GM18498 (cell line): ENCODE data around the gene CHRNA3.
"Not testable (repeated sequence)": the region's sequence is repeated elsewhere in the genome, so short reads cannot be mapped to it uniquely, and the experiment has no call there.

Source experiments
- ATAC-seq: cut with Tn5 transposase; IDR thresholded peaks from one replicate; pipeline ENCODE4 v1.9.1; 2021; ENCODE audit warnings: mild to moderate bottlenecking, moderate library complexity; ENCODE audit not compliant: unreplicated experiment

Gene CHRNA3

GRCh38 chr15:78618490-78618934 is 2.3 kb downstream of the CHRNA3 start:
- no peak for ATAC-seq

- no peak for ATAC-seq
Measured at GRCh38 chr15:78618064-78618463, 2.7 kb downstream of the CHRNA3 start.

GRCh38 chr15:78617516-78617915 is 3.3 kb downstream of the CHRNA3 start:
- no peak for ATAC-seq

GRCh38 chr15:78617076-78617475 is 3.7 kb downstream of the CHRNA3 start:
- no peak for ATAC-seq

GRCh38 chr15:78616506-78616905 is 4.3 kb downstream of the CHRNA3 start:
- no peak for ATAC-seq

- no peak for ATAC-seq
Measured at GRCh38 chr15:78615151-78615589, 5.6 kb downstream of the CHRNA3 start.

GRCh38 chr15:78614021-78614420 is 6.8 kb downstream of the CHRNA3 start:
- no peak for ATAC-seq

GRCh38 chr15:78609551-78609950 is 11.2 kb downstream of the CHRNA3 start:
- ATAC-seq: not testable (repeated sequence)

- no peak for ATAC-seq
Measured at GRCh38 chr15:78605680-78606079, 15.1 kb downstream of the CHRNA3 start.

- ATAC-seq: no peak
Measured at GRCh38 chr15:78605201-78605600, 15.6 kb downstream of the CHRNA3 start.

- no peak for ATAC-seq
Measured at GRCh38 chr15:78604420-78604819, 16.4 kb downstream of the CHRNA3 start.

GRCh38 chr15:78603467-78603866 is 17.3 kb downstream of the CHRNA3 start:
- no peak for ATAC-seq

- ATAC-seq: no peak
Measured at GRCh38 chr15:78599189-78599588, 21.6 kb downstream of the CHRNA3 start.

GRCh38 chr15:78598348-78598747 is 22.4 kb downstream of the CHRNA3 start:
- no peak for ATAC-seq

GRCh38 chr15:78597583-78597982 is 23.2 kb downstream of the CHRNA3 start:
- no peak for ATAC-seq

- no peak for ATAC-seq
Measured at GRCh38 chr15:78574944-78575343, 45.9 kb downstream of the CHRNA3 start.

- no peak for ATAC-seq
Measured at GRCh38 chr15:78573416-78573815, 47.4 kb downstream of the CHRNA3 start.

GRCh38 chr15:78571382-78571781 is 49.4 kb downstream of the CHRNA3 start:
- ATAC-seq: no peak

- no peak for ATAC-seq
Measured at GRCh38 chr15:78570710-78571109, 50.1 kb downstream of the CHRNA3 start.

- ATAC-seq: no peak
Measured at GRCh38 chr15:78567531-78567930, 53.3 kb downstream of the CHRNA3 start.

GRCh38 chr15:78565951-78566774 is 54.6 kb downstream of the CHRNA3 start:
- ATAC-seq: peak; percentile 25

GRCh38 chr15:78565097-78565950 is 55.5 kb downstream of the CHRNA3 start, which contains the start of gene CHRNA5:
TSS of gene CHRNA5 (plus strand) at chr15:78565520. CDS start at chr15:78565720, 200 bp downstream.
- peak; percentile 91 for ATAC-seq
